HepG2 (cell line): ENCODE data around the gene ZBP1. TPM values are rescaled to one million over a fixed set of nuclear protein-coding genes. Genes with fewer than 3 reads are reported as not detected.

Source experiments
- IKZF4 ChIP-seq: sonication (generic); formaldehyde crosslinking; IDR thresholded peaks from 2 replicates; pipeline ENCODE4 v1.5.1; 2020; ENCODE audit warnings: borderline replicate concordance, mild to moderate bottlenecking, low read depth, missing genetic modification reagents; ENCODE audit errors: not compliant biosample characterization
- KDM5B ChIP-seq: sonication (generic); formaldehyde crosslinking; IDR thresholded peaks from 2 replicates; pipeline ENCODE4 v1.4.0; 2020; ENCODE audit warnings: missing genetic modification reagents, mild to moderate bottlenecking, borderline replicate concordance
- NCOR1 ChIP-seq: fragments of 200-600 bp; sonication (generic); IDR thresholded peaks from 2 replicates; pipeline ENCODE4 v1.7.0; 2017; ENCODE audit warnings: antibody characterized with exemption, low read length, borderline replicate concordance
- ZNF598 ChIP-seq: sonication (generic); formaldehyde crosslinking; IDR thresholded peaks from 2 replicates; pipeline ENCODE4 v1.5.1; 2020; ENCODE audit warnings: mild to moderate bottlenecking, missing genetic modification reagents, borderline replicate concordance
- ZNF629 ChIP-seq: sonication (generic); formaldehyde crosslinking; conservative IDR thresholded peaks from 2 replicates; pipeline ENCODE4 v1.5.0; 2020; ENCODE audit warnings: missing genetic modification reagents
- ZNF784 ChIP-seq: sonication (generic); formaldehyde crosslinking; IDR thresholded peaks from 2 replicates; pipeline ENCODE4 v1.5.1; 2020; ENCODE audit warnings: missing genetic modification reagents, mild to moderate bottlenecking, borderline replicate concordance
- ZNF878 ChIP-seq: sonication (generic); formaldehyde crosslinking; IDR thresholded peaks from 2 replicates; pipeline ENCODE4 v1.8.1; 2023; ENCODE audit warnings: mild to moderate bottlenecking, missing genetic modification reagents, moderate library complexity
- polyA plus RNA-seq, 8 experiments: library from polyadenylated mRNA; depleted of rRNA in 3 of 8; stranded (reverse) in 7 of 8; unstranded in 1 of 8; fragments of >200 nt; fragmentation: Illumina TruSeq in 4 of 8; extraction: Trizol in 4 of 8; gene quantifications; 2 replicates each; pipeline versions ENCODE4 v1.2.1 to v1.2.3, GENCODE V29; 2011 to 2016; ENCODE audit warnings: low read depth in 4 of 8, missing spikeins in 1 of 8, mixed read lengths in 1 of 8; ENCODE audit not compliant: insufficient read depth in 1 of 8
- total RNA-seq, 5 experiments: library from RNA; depleted of rRNA; stranded (reverse); fragments of >200 nt; fragmentation: Illumina TruSeq; extraction: Trizol; gene quantifications; 2 replicates each; pipeline ENCODE4 v1.2.3, GENCODE V29; 2016; ENCODE audit warnings: low read depth in 1 of 5
- TF ChIP-seq, protein P1 (sequence below): sonication (generic); formaldehyde crosslinking; IDR thresholded peaks from 2 replicates; pipeline ENCODE4 v1.4.0; 2020; ENCODE audit warnings: missing genetic modification reagents
- TF ChIP-seq, protein P2 (sequence below): sonication (generic); formaldehyde crosslinking; IDR thresholded peaks from 2 replicates; pipeline ENCODE4 v1.4.0; 2020; ENCODE audit warnings: missing genetic modification reagents
- TF ChIP-seq, protein P3 (sequence below): sonication (generic); formaldehyde crosslinking; IDR thresholded peaks from 2 replicates; pipeline ENCODE4 v1.4.0; 2020; ENCODE audit warnings: missing genetic modification reagents, mild to moderate bottlenecking, borderline replicate concordance

The ZBP1 gene
- total and polyA plus RNA-seq, 2 of the 13 experiments (the other 11 are each of a cell fraction or from before 2014, with no cell fraction given): not detected

GRCh38 chr20:57557926-57558613, 62.2 kb downstream of the ZBP1 start (continued):
- TF ChIP-seq, protein P1, sequence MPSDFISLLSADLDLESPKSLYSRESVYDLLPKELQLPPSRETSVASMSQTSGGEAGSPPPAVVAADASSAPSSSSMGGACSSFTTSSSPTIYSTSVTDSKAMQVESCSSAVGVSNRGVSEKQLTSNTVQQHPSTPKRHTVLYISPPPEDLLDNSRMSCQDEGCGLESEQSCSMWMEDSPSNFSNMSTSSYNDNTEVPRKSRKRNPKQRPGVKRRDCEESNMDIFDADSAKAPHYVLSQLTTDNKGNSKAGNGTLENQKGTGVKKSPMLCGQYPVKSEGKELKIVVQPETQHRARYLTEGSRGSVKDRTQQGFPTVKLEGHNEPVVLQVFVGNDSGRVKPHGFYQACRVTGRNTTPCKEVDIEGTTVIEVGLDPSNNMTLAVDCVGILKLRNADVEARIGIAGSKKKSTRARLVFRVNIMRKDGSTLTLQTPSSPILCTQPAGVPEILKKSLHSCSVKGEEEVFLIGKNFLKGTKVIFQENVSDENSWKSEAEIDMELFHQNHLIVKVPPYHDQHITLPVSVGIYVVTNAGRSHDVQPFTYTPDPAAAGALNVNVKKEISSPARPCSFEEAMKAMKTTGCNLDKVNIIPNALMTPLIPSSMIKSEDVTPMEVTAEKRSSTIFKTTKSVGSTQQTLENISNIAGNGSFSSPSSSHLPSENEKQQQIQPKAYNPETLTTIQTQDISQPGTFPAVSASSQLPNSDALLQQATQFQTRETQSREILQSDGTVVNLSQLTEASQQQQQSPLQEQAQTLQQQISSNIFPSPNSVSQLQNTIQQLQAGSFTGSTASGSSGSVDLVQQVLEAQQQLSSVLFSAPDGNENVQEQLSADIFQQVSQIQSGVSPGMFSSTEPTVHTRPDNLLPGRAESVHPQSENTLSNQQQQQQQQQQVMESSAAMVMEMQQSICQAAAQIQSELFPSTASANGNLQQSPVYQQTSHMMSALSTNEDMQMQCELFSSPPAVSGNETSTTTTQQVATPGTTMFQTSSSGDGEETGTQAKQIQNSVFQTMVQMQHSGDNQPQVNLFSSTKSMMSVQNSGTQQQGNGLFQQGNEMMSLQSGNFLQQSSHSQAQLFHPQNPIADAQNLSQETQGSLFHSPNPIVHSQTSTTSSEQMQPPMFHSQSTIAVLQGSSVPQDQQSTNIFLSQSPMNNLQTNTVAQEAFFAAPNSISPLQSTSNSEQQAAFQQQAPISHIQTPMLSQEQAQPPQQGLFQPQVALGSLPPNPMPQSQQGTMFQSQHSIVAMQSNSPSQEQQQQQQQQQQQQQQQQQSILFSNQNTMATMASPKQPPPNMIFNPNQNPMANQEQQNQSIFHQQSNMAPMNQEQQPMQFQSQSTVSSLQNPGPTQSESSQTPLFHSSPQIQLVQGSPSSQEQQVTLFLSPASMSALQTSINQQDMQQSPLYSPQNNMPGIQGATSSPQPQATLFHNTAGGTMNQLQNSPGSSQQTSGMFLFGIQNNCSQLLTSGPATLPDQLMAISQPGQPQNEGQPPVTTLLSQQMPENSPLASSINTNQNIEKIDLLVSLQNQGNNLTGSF: no peak
- TF ChIP-seq ZNF878 (CRISPR knock-in tag) (no peak), KDM5B (CRISPR knock-in tag) (no peak), ZNF784 (CRISPR knock-in tag) (no peak), NCOR1 (no peak), IKZF4 (CRISPR knock-in tag) (no peak), ZNF598 (no peak), ZNF629 (CRISPR knock-in tag) (peak; percentile 74)
- TF ChIP-seq, protein P2, sequence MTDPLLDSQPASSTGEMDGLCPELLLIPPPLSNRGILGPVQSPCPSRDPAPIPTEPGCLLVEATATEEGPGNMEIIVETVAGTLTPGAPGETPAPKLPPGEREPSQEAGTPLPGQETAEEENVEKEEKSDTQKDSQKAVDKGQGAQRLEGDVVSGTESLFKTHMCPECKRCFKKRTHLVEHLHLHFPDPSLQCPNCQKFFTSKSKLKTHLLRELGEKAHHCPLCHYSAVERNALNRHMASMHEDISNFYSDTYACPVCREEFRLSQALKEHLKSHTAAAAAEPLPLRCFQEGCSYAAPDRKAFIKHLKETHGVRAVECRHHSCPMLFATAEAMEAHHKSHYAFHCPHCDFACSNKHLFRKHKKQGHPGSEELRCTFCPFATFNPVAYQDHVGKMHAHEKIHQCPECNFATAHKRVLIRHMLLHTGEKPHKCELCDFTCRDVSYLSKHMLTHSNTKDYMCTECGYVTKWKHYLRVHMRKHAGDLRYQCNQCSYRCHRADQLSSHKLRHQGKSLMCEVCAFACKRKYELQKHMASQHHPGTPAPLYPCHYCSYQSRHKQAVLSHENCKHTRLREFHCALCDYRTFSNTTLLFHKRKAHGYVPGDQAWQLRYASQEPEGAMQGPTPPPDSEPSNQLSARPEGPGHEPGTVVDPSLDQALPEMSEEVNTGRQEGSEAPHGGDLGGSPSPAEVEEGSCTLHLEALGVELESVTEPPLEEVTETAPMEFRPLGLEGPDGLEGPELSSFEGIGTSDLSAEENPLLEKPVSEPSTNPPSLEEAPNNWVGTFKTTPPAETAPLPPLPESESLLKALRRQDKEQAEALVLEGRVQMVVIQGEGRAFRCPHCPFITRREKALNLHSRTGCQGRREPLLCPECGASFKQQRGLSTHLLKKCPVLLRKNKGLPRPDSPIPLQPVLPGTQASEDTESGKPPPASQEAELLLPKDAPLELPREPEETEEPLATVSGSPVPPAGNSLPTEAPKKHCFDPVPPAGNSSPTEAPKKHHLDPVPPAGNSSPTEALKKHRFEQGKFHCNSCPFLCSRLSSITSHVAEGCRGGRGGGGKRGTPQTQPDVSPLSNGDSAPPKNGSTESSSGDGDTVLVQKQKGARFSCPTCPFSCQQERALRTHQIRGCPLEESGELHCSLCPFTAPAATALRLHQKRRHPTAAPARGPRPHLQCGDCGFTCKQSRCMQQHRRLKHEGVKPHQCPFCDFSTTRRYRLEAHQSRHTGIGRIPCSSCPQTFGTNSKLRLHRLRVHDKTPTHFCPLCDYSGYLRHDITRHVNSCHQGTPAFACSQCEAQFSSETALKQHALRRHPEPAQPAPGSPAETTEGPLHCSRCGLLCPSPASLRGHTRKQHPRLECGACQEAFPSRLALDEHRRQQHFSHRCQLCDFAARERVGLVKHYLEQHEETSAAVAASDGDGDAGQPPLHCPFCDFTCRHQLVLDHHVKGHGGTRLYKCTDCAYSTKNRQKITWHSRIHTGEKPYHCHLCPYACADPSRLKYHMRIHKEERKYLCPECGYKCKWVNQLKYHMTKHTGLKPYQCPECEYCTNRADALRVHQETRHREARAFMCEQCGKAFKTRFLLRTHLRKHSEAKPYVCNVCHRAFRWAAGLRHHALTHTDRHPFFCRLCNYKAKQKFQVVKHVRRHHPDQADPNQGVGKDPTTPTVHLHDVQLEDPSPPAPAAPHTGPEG (CRISPR knock-in tag): no peak
- TF ChIP-seq, protein P3, sequence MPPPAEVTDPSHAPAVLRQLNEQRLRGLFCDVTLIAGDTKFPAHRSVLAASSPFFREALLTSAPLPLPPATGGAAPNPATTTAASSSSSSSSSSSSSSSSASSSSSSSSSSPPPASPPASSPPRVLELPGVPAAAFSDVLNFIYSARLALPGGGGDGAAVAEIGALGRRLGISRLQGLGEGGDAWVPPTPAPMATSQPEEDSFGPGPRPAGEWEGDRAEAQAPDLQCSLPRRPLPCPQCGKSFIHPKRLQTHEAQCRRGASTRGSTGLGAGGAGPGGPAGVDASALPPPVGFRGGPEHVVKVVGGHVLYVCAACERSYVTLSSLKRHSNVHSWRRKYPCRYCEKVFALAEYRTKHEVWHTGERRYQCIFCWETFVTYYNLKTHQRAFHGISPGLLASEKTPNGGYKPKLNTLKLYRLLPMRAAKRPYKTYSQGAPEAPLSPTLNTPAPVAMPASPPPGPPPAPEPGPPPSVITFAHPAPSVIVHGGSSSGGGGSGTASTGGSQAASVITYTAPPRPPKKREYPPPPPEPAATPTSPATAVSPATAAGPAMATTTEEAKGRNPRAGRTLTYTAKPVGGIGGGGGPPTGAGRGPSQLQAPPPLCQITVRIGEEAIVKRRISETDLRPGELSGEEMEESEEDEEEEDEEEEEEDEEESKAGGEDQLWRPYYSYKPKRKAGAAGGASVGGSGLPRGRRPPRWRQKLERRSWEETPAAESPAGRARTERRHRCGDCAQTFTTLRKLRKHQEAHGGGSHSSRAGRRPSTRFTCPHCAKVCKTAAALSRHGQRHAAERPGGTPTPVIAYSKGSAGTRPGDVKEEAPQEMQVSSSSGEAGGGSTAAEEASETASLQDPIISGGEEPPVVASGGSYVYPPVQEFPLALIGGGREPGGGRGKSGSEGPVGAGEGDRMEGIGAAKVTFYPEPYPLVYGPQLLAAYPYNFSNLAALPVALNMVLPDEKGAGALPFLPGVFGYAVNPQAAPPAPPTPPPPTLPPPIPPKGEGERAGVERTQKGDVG: no peak
